Endothelial cell of umbilical vein (primary cell): ENCODE data around the gene TSEN34. TPM values are rescaled to one million over a fixed set of nuclear protein-coding genes. Genes with fewer than 3 reads are reported as not detected.

Experiments
- BruUV-seq: library from RNA; stranded (reverse); fragments of 400-500 nt; replicated peaks from 2 replicates; lab custom pipeline; 2021; lab: Mats Ljungman, UMichigan
- CTCF ChIA-PET: fragments of 300-600, 350-600 bp; sonication (Branson Sonifier 250); formaldehyde crosslinking; loops from one replicate; lab custom pipeline; 2021; ENCODE audit warnings: antibody characterized with exemption, inconsistent platforms; lab: Charles Lee
- POLR2A ChIA-PET: fragments of 300-600, 350-600 bp; sonication (Branson Sonifier 250); formaldehyde crosslinking; loops from one replicate; lab custom pipeline; 2021; ENCODE audit warnings: antibody characterized with exemption, inconsistent platforms; lab: Charles Lee
- DNase-seq: peaks from one replicate; pipeline ENCODE4 v3.0.0-alpha.2; 2011; ENCODE audit warnings: low read depth, low spot score
- FAIRE-seq: peaks from 2 replicates; lab custom pipeline; 2011; peaks lifted over from hg19 to GRCh38; lab: Jason Lieb, UNC
- H2AFZ ChIP-seq: 2 replicates; pipeline ENCODE4 v1.6.0; 2012; ENCODE audit warnings: low read depth, low read length, control low read depth, inconsistent platforms
- H3K27ac ChIP-seq: 2 replicates; pipeline ENCODE4 v1.5.1; 2011; ENCODE audit warnings: low read depth, mild to moderate bottlenecking, control low read depth, low read length, moderate library complexity; ENCODE audit not compliant: insufficient read depth
- H3K27me3 ChIP-seq, 2 experiments: 2 replicates each; pipeline versions ENCODE4 v1.6.0 to v1.6.1; 2011; ENCODE audit warnings: low read length in 2 of 2, mixed read lengths in 1 of 2; ENCODE audit not compliant: control insufficient read depth in 2 of 2, insufficient read depth in 2 of 2
- H3K36me3 ChIP-seq, 2 experiments: 2 replicates in 1 of 2; 3 replicates in 1 of 2; pipeline ENCODE4 v1.5.1; 2011; ENCODE audit warnings: low read length in 2 of 2, mild to moderate bottlenecking in 1 of 2, moderate library complexity in 1 of 2; ENCODE audit not compliant: control insufficient read depth in 2 of 2, insufficient read depth in 2 of 2; ENCODE audit errors: extremely low read depth in 1 of 2
- H3K4me1 ChIP-seq: 3 replicates; pipeline ENCODE4 v1.5.1; 2011; ENCODE audit warnings: mild to moderate bottlenecking, low read length; ENCODE audit not compliant: control insufficient read depth, insufficient read depth; ENCODE audit errors: extremely low read depth
- H3K4me2 ChIP-seq: 2 replicates; pipeline ENCODE4 v1.6.1; 2011; ENCODE audit warnings: low read length, control low read depth, mixed read lengths; ENCODE audit not compliant: insufficient read depth
- H3K4me3 ChIP-seq, 3 experiments: fragments of 200-600 bp in 1 of 3; sonication (generic), shearing (Covaris generic) in 1 of 3; replicated peaks in 1 of 3; 2 replicates each; pipeline ENCODE4 v1.5.1; 2011 to 2016; ENCODE audit warnings: control low read depth in 3 of 3, low read length in 3 of 3, mild to moderate bottlenecking in 2 of 3, inconsistent platforms in 1 of 3, low read depth in 1 of 3, moderate library complexity in 1 of 3; ENCODE audit not compliant: insufficient read depth in 1 of 3
- H3K79me2 ChIP-seq: 2 replicates; pipeline ENCODE4 v1.6.0; 2012; ENCODE audit warnings: low read length, inconsistent platforms; ENCODE audit not compliant: control insufficient read depth, insufficient read depth
- H3K9ac ChIP-seq: replicated peaks from 2 replicates; pipeline ENCODE3; 2011; ENCODE audit warnings: low read length, control low read depth; ENCODE audit not compliant: insufficient read depth; ENCODE audit errors: extremely low read depth
- H3K9me1 ChIP-seq: replicated peaks from 3 replicates; pipeline ENCODE4 v1.6.0; 2011; ENCODE audit warnings: mild to moderate bottlenecking, low read length; ENCODE audit not compliant: control insufficient read depth, insufficient read depth; ENCODE audit errors: extremely low read depth
- H3K9me3 ChIP-seq: replicated peaks from 2 replicates; pipeline ENCODE4 v1.5.1; 2012; ENCODE audit warnings: low read length, inconsistent platforms; ENCODE audit not compliant: control insufficient read depth, insufficient read depth
- H4K20me1 ChIP-seq: replicated peaks from 2 replicates; pipeline ENCODE3; 2011; ENCODE audit warnings: mild to moderate bottlenecking, low read length; ENCODE audit not compliant: control insufficient read depth, insufficient read depth; ENCODE audit errors: extremely low read depth
- EZH2 ChIP-seq: IDR thresholded peaks from 2 replicates; pipeline ENCODE4 v1.6.1; 2012; ENCODE audit warnings: borderline replicate concordance, low read depth, mild to moderate bottlenecking, moderate library complexity, low read length, inconsistent platforms; ENCODE audit not compliant: severe bottlenecking
- FOS ChIP-seq: IDR thresholded peaks from 2 replicates; pipeline ENCODE4 v1.6.1; 2011; ENCODE audit warnings: mild to moderate bottlenecking, low read length, moderate library complexity, borderline replicate concordance; ENCODE audit not compliant: insufficient read depth
- GATA2 ChIP-seq: IDR thresholded peaks from 2 replicates; pipeline ENCODE4 v1.7.0; 2011; ENCODE audit warnings: low read depth, mild to moderate bottlenecking, moderate library complexity, mixed read lengths, low read length; ENCODE audit not compliant: insufficient read length, insufficient read depth
- JUN ChIP-seq: IDR thresholded peaks from 2 replicates; pipeline ENCODE4 v1.6.1; 2011; ENCODE audit warnings: borderline replicate concordance, low read depth; ENCODE audit not compliant: insufficient read length, insufficient read depth
- MYC ChIP-seq: IDR thresholded peaks from one replicate; pipeline ENCODE4 v1.6.1; 2011; ENCODE audit warnings: mild to moderate bottlenecking, low read depth, low read length
- POLR2A ChIP-seq: IDR thresholded peaks from 2 replicates; pipeline ENCODE4 v1.6.1; 2012; ENCODE audit warnings: low read depth, mild to moderate bottlenecking, control low read depth, low read length
- POLR2AphosphoS5 ChIP-seq: IDR thresholded peaks from 2 replicates; pipeline ENCODE4 v1.6.1; 2012; ENCODE audit warnings: low read depth, mild to moderate bottlenecking, control low read depth, low read length, moderate library complexity; ENCODE audit not compliant: insufficient read depth
- dilution Hi-C: fragments of 300-500 bp; cut with MboI; formaldehyde crosslinking; loops from one replicate; pipeline ENCODE4 v1.15.0; 2019; ENCODE audit warnings: low sequenced_read_pairs; ENCODE audit not compliant: extremely low pct_ligation_motif_present
- intact Hi-C: fragments of 100-400 bp; cut with micrococcal nuclease; formaldehyde crosslinking; loops from one replicate; pipeline ENCODE4 v1.10.0; 2022
- polyA plus RNA-seq, 4 experiments: library from polyadenylated mRNA; depleted of rRNA in 3 of 4; stranded (reverse) in 3 of 4; unstranded in 1 of 4; fragments of >200 nt; gene quantifications; 2 replicates each; pipeline versions ENCODE4 v1.2.1 to v1.2.3, GENCODE V29; 2011 to 2012; ENCODE audit warnings: missing spikeins in 1 of 4
- total RNA-seq: library from RNA; stranded (reverse); gene quantifications from 2 replicates; pipeline ENCODE4 v1.2.3, GENCODE V29; 2021
- TF ChIP-seq, protein P1 (sequence below): IDR thresholded peaks from 2 replicates; pipeline ENCODE4 v1.6.1; 2011; ENCODE audit not compliant: insufficient read depth, insufficient read length
- TF ChIP-seq, protein P2 (sequence below), 2 donors: IDR thresholded peaks; 1 replicate in 1 of 2; 2 replicates in 1 of 2; pipeline ENCODE4 v1.5.1; 2011; ENCODE audit warnings: low read length in 2 of 2, mild to moderate bottlenecking in 2 of 2, moderate library complexity in 2 of 2, control low read depth in 1 of 2, inconsistent platforms in 1 of 2, low read depth in 1 of 2; ENCODE audit not compliant: insufficient read depth in 1 of 2; ENCODE audit errors: extremely low read depth in 1 of 2

Gene TSEN34
- total and polyA plus RNA-seq, 2 donors (not counting 3 experiments of a cell fraction or from before 2014, with no cell fraction given): 40.7 to 81.9 TPM

GRCh38 chr19:54142166-54142780 is 48.8 kb upstream of the TSEN34 start:
- Histone ChIP-seq H2AFZ (no peak overlapping the region), H3K27ac (no peak overlapping the region), H3K9me1 (no peaks in the 10 kb centered on the region), H4K20me1 (no peaks in the 10 kb centered on the region), H3K4me3 (no peak overlapping the region), H3K4me2 (no peak overlapping the region), H3K36me3 (peaks cover 29 to 46% of the 10 kb centered on the region in 2 experiments), H3K79me2 (peaks cover 49% of the 10 kb centered on the region), H3K4me1 (peaks cover 7% of the 10 kb centered on the region), H3K9me3 (no peaks in the 10 kb centered on the region), H3K9ac (no peak overlapping the region), H3K27me3 (no peaks in the 10 kb centered on the region)
- CTCF ChIA-PET: no interaction called here
- FAIRE-seq: no peak
- BruUV-seq: no TSS peak
- POLR2A ChIA-PET: no interaction called here
- TF ChIP-seq JUN (no peak), POLR2AphosphoS5 (no peak), FOS (no peak), EZH2 (no peak), POLR2A (no peak), MYC (no peak), GATA2 (no peak)
- TF ChIP-seq, protein P1, sequence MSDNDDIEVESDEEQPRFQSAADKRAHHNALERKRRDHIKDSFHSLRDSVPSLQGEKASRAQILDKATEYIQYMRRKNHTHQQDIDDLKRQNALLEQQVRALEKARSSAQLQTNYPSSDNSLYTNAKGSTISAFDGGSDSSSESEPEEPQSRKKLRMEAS: no peak
- TF ChIP-seq, protein P2, sequence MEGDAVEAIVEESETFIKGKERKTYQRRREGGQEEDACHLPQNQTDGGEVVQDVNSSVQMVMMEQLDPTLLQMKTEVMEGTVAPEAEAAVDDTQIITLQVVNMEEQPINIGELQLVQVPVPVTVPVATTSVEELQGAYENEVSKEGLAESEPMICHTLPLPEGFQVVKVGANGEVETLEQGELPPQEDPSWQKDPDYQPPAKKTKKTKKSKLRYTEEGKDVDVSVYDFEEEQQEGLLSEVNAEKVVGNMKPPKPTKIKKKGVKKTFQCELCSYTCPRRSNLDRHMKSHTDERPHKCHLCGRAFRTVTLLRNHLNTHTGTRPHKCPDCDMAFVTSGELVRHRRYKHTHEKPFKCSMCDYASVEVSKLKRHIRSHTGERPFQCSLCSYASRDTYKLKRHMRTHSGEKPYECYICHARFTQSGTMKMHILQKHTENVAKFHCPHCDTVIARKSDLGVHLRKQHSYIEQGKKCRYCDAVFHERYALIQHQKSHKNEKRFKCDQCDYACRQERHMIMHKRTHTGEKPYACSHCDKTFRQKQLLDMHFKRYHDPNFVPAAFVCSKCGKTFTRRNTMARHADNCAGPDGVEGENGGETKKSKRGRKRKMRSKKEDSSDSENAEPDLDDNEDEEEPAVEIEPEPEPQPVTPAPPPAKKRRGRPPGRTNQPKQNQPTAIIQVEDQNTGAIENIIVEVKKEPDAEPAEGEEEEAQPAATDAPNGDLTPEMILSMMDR (IDR thresholded peaks at IDR 0.05; ENCODE audit: extremely low read depth in 1 of 2, insufficient read depth in 1 of 2, low read depth in 1 of 2, low read length in 2 of 2): no peak
- intact Hi-C loops (no loop called here), dilution Hi-C loops (no loop called here)
- no peak for DNase-seq
